Neural cell (in vitro differentiated cells): ENCODE data around the gene LONRF2. TPM values are rescaled to one million over a fixed set of nuclear protein-coding genes. Genes with fewer than 3 reads are reported as not detected.

Experiments used
- H2AFZ ChIP-seq: fragments of 200-600, 300-800 bp; sonication (generic), shearing (Covaris generic); 2 replicates; pipeline ENCODE4 v1.6.0; 2014; ENCODE audit warnings: low read depth, mild to moderate bottlenecking, antibody characterized with exemption, low read length, moderate library complexity
- H3F3A ChIP-seq: fragments of 200-600 bp; shearing (Covaris generic); 2 replicates; pipeline ENCODE4 v1.6.1; 2016; ENCODE audit warnings: mild to moderate bottlenecking, moderate library complexity, mixed read lengths, antibody characterized with exemption, low read length; ENCODE audit not compliant: insufficient read depth, poor library complexity, severe bottlenecking
- H3K27ac ChIP-seq: fragments of 200-600, 300-800 bp; sonication (generic), shearing (Covaris generic); 2 replicates; pipeline ENCODE4 v1.5.1; 2014; ENCODE audit warnings: mild to moderate bottlenecking, low read length, moderate library complexity
- H3K27me3 ChIP-seq: fragments of 300-800, 200-600 bp; sonication (generic), shearing (Covaris generic); 2 replicates; pipeline ENCODE4 v1.6.0; 2014; ENCODE audit warnings: mild to moderate bottlenecking, low read depth, low read length, moderate library complexity; ENCODE audit not compliant: insufficient read depth
- H3K36me3 ChIP-seq: fragments of 300-800, 200-600 bp; sonication (generic), shearing (Covaris generic); 2 replicates; pipeline ENCODE4 v1.5.1; 2014; ENCODE audit warnings: mild to moderate bottlenecking, antibody characterized with exemption, low read length, moderate library complexity; ENCODE audit not compliant: insufficient read depth
- H3K4me2 ChIP-seq: fragments of 300-800, 200-600 bp; sonication (generic), shearing (Covaris generic); 2 replicates; pipeline ENCODE4 v1.6.0; 2014; ENCODE audit warnings: mild to moderate bottlenecking, low read length
- H3K4me3 ChIP-seq: fragments of 300-800, 200-600 bp; sonication (generic), shearing (Covaris generic); 2 replicates; pipeline ENCODE4 v1.5.1; 2014; ENCODE audit warnings: mild to moderate bottlenecking, low read length, moderate library complexity
- H3K79me2 ChIP-seq: fragments of 200-600 bp; shearing (Covaris generic); replicated peaks from 2 replicates; pipeline ENCODE4 v1.6.0; 2014; ENCODE audit warnings: mild to moderate bottlenecking, low read length, moderate library complexity; ENCODE audit not compliant: insufficient read depth
- H3K9ac ChIP-seq: fragments of 300-800, 200-600 bp; sonication (generic), shearing (Covaris generic); 2 replicates; pipeline ENCODE4 v1.6.1; 2016; ENCODE audit warnings: mild to moderate bottlenecking, low read length, mixed read lengths
- H3K9me2 ChIP-seq: fragments of 200-600 bp; shearing (Covaris generic); 2 replicates; pipeline ENCODE4 v1.6.1; 2016; ENCODE audit warnings: mild to moderate bottlenecking, low read length, mixed read lengths; ENCODE audit not compliant: insufficient read depth
- H3K9me3 ChIP-seq: fragments of 200-600, 300-800 bp; sonication (generic), shearing (Covaris generic); 2 replicates; pipeline ENCODE4 v1.6.1; 2016; ENCODE audit warnings: mild to moderate bottlenecking, mixed run types, low read length, moderate library complexity, mixed read lengths
- H4K20me1 ChIP-seq: fragments of 200-600 bp; shearing (Covaris generic); 2 replicates; pipeline ENCODE4 v1.6.1; 2016; ENCODE audit warnings: mild to moderate bottlenecking, mixed run types; ENCODE audit not compliant: insufficient read depth
- EZH2 ChIP-seq: fragments of 200-600, 300-800 bp; shearing (Covaris generic), sonication (generic); IDR thresholded peaks from 2 replicates; pipeline ENCODE4 v1.6.1; 2014; ENCODE audit warnings: antibody characterized with exemption, low read length, borderline replicate concordance, mild to moderate bottlenecking; ENCODE audit not compliant: insufficient read depth, poor library complexity, severe bottlenecking
- POLR2AphosphoS5 ChIP-seq: IDR thresholded peaks from 2 replicates; pipeline ENCODE4 v1.6.1; 2012
- RAD21 ChIP-seq: fragments of 450-650 bp; conservative IDR thresholded peaks from 2 replicates; pipeline ENCODE4 v1.6.1; 2014; ENCODE audit warnings: antibody characterized with exemption, mild to moderate bottlenecking, moderate library complexity
- polyA plus RNA-seq: library from polyadenylated mRNA; depleted of rRNA; stranded (reverse); fragments of >200 nt; gene quantifications from 2 replicates; pipeline ENCODE4 v1.2.3, GENCODE V29; 2014
- small RNA-seq, 3 experiments: library from RNA; depleted of rRNA; stranded (forward); fragments of <200 nt; gene quantifications; one replicate each; pipeline ENCODE3, GENCODE V24; 2012

Gene LONRF2
- polyA plus RNA-seq, 1 donor from 2014 or later, result 20.7 TPM

DNA sequence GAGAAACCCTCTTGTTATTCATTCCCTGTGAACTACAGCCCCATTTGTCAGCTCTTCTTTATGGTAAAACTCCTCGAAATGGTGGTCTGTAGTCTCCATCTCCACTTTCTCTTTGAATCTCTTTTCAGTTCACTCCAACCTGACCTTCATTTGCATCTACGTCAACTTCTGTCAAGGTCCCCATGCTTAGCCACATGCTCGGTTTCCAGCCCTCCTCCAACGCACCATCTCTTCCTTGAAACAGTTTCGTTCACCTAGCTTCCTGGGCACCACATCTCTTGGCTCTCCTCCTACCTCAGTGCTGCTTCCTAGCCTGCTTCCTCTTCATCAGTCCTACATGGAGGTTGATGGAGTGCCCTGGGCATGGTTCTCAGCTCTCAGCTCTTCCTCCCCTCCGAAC is 98.8 kb downstream of the LONRF2 start:
- Histone ChIP-seq H3K9me3 (no peaks in the 10 kb centered on the region), H3K79me2 (no peaks in the 10 kb centered on the region), H4K20me1 (no peaks in the 10 kb centered on the region), H3K9ac (no peak overlapping the region), H3K27ac (no peak overlapping the region), H3F3A (no peaks in the 10 kb centered on the region), H3K27me3 (no peaks in the 10 kb centered on the region), H3K4me3 (no peak overlapping the region), H2AFZ (no peak overlapping the region), H3K36me3 (no peaks in the 10 kb centered on the region), H3K9me2 (no peaks in the 10 kb centered on the region), H3K4me2 (no peak overlapping the region)
- TF ChIP-seq POLR2AphosphoS5 (no peak), EZH2 (no peak), RAD21 (no peak)

Small RNA genes within 50 kb of the gene (small RNA-seq; reads per million reads assigned to genes)
- gene AC012493.2, result 0 reads per million in 3 experiments

Other genes with a start within 250 kb of the LONRF2 start
- 5.1 and 5.7 TPM in 2 replicates for gene AFF3, start 179.9 kb downstream of the LONRF2 start, polyA plus RNA-seq
- gene CHST10, start 95.2 kb upstream of the LONRF2 start, polyA plus RNA-seq, result 76.1 and 83.3 TPM in 2 replicates
- gene NMS, start 148.0 kb upstream of the LONRF2 start, polyA plus RNA-seq, result not detected in 2 replicates
- gene PDCL3, start 240.5 kb upstream of the LONRF2 start, polyA plus RNA-seq, result 13.0 and 18.5 TPM in 2 replicates